GM18499 (cell line): ENCODE measurements around the gene CAMSAP1.

ENCODE experiments used
- ATAC-seq: cut with Tn5 transposase; IDR thresholded peaks from one replicate; pipeline ENCODE4 v1.9.1; 2021; ENCODE audit warnings: moderate number of reproducible peaks; ENCODE audit not compliant: insufficient read depth, unreplicated experiment

CAMSAP1 gene

DNA sequence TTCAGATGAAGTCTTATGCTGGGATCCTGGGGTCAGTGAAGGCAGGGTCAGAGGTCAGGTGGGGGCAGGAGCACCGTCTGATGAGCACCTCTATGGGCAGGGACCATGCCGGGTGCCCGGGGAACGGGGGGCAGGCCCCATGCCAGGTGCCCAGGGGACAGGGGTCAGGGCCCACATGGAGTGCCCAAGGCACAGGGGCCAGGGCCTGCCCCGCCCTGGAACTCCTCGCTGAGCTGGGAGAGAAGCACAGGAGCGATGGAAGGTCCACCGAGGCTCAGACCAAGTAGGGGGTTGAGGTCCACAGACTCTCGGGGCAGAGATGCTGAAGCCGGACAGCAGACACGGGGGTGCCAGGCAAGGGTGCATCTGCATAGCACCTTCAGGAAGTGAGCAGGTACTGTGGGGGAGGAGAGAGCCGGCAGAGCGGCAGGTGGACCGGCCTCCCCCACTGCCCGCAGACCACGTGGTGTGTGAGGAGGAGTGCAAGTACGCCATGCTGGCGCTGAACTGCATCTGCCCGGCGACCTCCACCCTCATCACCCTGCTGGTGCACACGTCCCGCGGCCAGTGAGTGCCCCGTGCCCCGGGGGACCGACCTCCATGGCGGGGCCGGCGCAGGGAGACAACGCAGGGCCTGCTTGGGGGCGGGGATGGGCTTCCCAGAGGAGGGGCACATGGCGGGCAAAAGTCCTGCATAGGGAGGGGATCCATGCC is 137.7 kb downstream of the CAMSAP1 start:
- ATAC-seq: no peak

DNA sequence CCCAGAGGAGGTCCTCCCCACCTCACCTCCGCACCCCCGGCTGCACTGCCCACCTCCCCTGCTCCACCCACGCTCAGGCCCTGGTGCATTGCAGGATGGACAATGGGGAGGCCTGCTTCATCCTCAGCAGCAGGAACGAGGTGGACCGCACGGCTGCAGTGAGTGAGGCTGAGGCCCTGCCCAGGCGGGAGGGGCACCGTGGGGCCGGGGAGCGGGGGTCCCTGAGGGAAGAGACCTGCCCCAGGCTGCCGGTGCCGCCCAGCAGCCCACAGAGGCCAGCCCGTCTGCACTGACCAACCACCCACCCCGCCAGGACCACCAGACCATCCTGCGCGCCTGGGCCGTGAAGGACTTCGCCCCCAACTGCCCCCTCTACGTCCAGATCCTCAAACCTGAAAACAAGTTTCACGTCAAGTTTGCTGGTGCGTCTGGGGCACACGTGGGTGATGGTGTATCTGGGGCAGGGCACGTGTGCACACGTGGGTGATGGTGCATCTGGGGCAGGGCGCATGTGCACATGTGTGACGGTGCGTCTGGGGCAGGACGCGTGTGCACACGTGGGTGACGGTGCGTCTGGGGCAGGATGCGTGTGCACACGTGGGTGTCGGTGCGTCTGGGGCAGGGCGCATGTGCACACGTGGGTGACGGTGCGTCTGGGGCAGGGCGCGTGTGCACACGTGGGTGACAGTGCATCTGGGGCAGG is 138.7 kb downstream of the CAMSAP1 start:
- ATAC-seq: no peak

DNA sequence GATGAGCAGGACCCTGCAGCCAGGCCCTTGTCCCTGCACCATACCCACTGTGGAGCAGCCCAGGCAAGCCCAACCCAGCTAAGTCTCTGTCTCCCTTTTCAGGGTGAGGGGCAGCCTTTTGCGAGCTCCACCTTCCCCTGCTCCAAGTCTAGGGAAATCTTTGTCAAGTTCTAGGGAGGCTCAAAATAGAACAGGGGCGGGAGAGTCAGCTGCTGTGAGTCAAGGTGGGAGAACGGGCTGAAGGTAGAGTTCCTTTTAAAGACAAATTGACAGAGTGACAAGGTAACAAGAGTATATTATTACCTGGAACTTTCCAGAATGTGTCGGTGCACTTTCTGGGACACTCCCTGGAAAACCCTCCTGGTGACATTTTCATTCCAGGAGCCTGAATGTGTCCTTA is 140.6 kb downstream of the CAMSAP1 start:
- no peak for ATAC-seq

DNA sequence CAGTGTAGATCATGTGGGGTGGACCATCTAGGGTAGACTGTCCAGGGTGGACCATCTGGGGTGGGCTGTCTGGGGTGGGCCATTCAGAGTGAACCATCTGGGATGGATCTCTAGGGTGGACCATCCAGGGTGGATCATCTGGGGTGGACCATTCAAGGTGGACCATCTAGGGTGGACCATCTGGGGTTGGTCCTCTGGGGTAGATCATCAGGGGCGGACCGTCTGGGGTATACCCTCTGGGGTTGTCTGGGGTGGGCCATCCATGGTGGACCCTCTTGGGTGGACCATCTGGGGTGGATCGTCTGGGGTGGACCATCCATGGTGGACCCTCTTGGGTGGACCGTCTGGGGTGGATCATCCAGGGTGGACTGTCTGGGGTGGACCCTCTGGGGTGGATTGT is 141.1 kb downstream of the CAMSAP1 start:
- no peak for ATAC-seq

DNA sequence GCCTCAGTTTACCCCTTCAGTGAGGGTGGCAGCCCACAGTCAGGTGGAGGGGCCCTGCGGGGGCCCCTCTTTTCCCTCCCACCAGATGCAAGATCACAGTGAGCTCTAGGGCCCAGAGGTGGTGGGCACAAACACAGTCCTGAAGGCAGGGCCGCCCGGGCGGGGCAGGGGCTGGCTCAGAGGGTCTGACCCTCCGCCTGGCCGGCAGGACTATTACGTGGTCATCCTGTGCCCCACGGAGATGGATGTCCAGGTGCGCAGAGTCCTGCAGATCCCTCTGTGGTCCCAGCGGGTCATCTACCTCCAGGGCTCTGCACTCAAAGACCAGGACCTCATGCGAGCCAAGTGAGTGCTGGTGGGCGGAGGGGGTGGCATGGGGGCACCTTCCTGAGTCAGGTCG is 141.9 kb downstream of the CAMSAP1 start:
- no peak for ATAC-seq

DNA sequence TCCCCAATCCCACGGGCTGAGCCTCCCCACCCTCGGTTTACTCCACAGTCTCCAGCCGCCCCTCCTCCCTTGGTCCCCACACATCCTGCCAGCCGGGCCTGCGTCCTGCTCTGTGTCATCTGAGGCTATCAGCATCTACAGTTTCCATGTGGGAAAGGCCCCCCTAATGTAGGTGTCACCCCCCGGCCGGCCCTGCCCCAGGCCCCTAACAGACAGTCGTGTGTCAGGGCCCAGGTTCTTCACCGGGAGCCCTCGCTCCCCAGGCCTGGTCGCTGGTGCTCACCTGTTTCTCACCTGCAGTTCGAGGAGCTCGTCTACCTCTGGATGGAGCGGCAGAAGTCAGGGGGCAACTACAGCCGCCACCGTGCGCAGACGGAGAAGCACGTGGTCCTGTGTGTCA is 142.6 kb downstream of the CAMSAP1 start:
- no peak for ATAC-seq

DNA sequence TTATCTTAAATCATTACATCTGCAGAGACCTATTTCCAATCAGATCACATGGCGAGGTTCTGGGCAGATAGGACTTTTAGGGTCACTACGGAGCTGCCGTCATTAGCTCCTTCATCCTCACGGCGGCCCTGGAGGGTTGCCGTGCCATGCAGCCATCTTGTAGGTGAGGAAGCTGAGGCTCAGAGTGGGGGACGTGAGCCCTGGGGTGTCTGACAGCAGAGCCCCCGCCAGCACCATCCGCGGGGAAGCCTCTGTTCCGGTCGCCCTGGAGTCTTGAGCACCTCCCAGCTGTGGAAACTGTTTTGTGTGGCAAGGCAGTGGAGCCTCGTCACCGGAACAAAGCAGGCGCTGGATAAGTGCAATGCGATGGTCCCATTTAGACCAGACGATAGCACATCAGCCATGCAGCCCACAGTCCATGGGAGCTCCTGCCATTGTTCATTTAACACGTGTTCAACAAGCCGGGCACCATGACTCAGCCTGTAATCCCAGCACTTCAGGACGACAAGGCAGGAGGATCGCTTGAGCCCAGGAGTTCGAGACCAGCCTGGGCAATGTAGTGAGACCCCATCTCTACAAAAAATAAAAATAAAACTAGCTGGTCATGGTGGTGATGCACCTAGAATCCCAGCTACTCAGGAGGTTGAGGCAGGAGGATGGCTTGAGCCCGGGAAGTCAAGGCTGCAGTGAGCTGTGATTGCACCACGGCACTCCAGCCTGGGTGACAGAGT is 143.5 kb downstream of the CAMSAP1 start:
- no peak for ATAC-seq

DNA sequence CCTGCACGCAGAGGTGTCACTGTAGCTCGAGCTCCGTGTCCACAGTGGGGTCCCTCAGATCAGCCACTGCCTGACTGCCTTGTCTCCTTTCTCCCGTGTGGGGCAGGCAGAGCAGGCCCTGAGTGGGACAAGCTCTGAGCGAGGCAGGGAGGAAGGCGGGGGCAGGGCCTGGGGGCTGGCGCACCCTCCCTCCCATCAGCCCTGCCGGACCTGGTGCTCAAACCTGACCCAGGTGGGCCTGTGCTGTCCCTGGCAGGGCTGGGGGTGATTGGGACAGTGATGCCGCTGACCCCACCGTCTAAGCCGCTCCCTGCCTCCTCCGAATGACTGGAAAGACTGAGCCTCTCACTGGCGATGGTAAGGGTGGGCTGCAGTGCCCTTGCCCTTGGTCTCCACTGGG is 144.4 kb downstream of the CAMSAP1 start:
- no peak for ATAC-seq

DNA sequence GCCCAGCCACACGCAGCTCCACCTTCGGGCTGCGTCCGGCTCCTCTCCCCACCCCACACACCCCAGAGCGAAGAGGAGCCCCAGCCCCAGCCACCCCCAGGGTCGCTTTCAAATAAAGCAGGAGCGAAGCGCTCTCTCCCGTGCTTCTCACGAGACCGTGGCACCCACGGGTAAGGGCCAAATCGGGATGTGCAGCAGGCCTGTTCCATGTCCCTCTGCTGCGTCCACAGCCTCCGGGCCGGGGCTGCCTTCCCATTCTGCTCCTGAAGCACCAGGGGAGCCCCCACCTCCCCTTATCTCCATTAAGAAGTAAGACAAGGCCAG is 145.5 kb downstream of the CAMSAP1 start:
- ATAC-seq: no peak

DNA sequence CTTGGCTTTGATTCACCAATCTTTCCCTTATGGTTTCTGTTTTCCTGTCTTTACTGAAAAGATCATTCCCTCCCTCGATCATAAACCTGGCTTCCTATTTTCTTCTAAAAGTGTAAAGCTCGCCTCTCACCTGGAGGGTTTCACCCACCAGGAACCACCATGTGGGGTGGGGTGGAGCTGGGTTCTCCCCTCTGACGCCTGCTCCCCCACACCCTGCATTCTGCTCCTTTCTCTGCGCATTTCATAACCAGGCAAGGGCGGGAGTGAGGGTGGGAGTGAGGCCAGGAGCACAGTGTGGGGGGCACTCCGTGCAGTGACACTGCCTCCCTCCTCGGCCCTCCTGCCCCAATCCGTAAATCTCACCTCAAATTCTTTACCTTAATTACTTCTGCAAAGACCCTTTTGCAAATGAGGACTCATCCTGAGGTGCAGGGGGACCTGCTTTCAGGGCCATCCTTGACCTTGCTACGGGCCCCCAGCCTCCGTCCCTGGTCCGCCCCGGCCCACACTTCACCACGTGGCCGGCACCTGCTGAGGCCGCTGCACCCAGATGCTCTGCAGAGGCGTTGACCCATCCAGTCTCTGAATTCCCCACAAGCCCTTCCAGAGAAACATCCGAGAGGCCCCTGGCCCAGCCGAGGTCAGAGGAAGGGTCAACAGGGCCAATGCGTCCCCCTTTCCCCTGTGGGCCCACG is 146.0 kb downstream of the CAMSAP1 start:
- no peak for ATAC-seq

DNA sequence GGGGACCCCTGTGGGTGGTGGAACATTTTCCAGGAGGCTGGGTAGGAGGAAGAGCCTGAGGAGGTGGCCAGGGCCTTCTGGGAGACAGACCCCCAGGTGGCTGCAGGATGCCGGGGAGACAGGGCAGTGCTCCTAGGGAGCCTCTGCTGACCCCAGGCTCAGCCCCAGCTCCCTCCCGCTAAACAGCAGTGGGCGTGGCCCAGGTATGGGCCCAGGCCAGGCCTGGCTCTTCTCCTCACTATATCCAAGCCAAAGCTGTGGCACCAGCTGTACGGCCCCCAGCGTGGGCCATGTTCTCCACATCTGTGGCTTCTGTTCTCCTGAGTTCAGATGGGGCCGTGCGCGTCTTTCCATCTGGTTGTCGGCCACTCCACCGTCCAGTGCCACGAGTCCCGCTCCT is 146.9 kb downstream of the CAMSAP1 start:
- no peak for ATAC-seq

DNA sequence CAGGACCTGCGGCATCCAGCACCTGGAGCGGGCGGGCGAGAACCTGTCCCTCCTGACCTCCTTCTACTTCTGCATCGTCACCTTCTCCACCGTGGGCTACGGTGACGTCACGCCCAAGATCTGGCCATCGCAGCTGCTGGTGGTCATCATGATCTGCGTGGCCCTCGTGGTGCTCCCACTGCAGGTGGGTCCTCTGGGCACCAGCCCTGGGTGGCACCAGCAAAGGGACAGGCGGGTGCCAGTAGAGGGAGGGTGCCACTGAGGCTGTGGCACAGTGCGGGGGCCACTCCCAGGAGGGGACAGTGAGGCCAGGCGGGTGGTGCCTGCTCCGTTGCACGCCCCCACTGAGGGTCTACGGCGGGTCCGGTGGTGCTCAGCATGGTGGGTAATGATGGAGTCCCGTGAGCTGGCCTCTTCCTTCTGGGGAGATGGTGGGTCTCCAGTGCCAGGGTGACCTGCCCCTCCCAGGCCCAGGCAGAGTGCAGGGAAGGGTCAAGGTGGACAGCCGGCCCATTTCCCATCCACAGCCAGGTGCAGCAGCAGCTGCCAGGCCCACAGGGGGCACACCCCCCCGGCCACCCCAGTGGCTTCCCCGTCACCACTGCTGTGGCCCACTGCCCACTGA is 147.6 kb downstream of the CAMSAP1 start:
- no peak for ATAC-seq

DNA sequence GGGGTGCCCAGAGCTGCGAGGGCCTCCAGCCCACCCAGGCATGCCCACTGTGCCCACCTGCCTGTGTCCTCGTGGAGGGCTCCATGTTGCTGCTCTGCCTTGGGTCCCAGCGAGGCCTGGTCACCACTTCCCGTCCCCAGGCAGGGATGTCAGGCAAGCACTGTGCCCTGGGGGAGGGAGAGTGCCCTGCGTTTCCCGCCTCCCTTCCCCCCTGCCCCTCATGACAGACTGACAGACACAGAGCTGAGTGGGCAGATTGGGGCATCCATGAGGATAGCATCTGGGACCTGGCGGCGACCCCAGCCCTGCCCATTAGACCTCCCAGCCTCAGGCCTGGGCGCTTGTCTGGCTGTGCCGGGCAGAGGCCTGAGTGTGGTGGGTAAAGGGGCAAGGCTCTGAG is 148.5 kb downstream of the CAMSAP1 start:
- no peak for ATAC-seq
